ENCODE measurements around the gene COPB1. TPM values are rescaled to one million over a fixed set of nuclear protein-coding genes. Genes with fewer than 3 reads are reported as not detected.

Gene COPB1
- total and polyA plus RNA-seq, 2 of the 8 experiments (the other 6 are each of a cell fraction or from before 2014, with no cell fraction given) = 28.7 to 72.1 TPM

- no peak for TF ChIP-seq ZNF274 (IDR thresholded peaks at IDR 0.05; ENCODE audit: borderline replicate concordance, extremely low read depth, low read length)
- TF ChIP-seq HDAC2 (IDR thresholded peaks at IDR 0.05; ENCODE audit: borderline replicate concordance in 1 of 2, low read depth in 2 of 2, low read length in 2 of 2) = no peak; a peak in 1 of 4 replicates
- TF ChIP-seq ATF2 (IDR thresholded peaks at IDR 0.05; ENCODE audit: low read length) = no peak
- peak; percentile 91 for TF ChIP-seq POLR2AphosphoS5 (IDR thresholded peaks at IDR 0.05; ENCODE audit: low read depth, low read length)
- no peak for TF ChIP-seq BACH1 (IDR thresholded peaks at IDR 0.05; ENCODE audit: low read length)
- no peak; a peak in 1 of 4 replicates for TF ChIP-seq RAD21 (IDR thresholded peaks at IDR 0.05 in 1 of 2, conservative IDR thresholded peaks at IDR 0.05 in 1 of 2; ENCODE audit: low read depth in 2 of 2, low read length in 2 of 2)
- no peak for TF ChIP-seq MAX (IDR thresholded peaks at IDR 0.05)
- TF ChIP-seq SP1 (IDR thresholded peaks at IDR 0.05; ENCODE audit: low read depth, low read length) = peak; percentile 11; the same call in 1 of the 2 replicates
- TF ChIP-seq RNF2 (IDR thresholded peaks at IDR 0.05; ENCODE audit: borderline replicate concordance, low read depth, low read length, missing control alignments, poor library complexity, severe bottlenecking) = no peak
- no peak for TF ChIP-seq SIRT6 (IDR thresholded peaks at IDR 0.05; ENCODE audit: low read length)
- no peak for TF ChIP-seq TEAD4 (IDR thresholded peaks at IDR 0.05; ENCODE audit: low read depth, low read length)
- no peak for TF ChIP-seq JUN (IDR thresholded peaks at IDR 0.05; ENCODE audit: low read depth, low read length)
- TF ChIP-seq RFX5 (IDR thresholded peaks at IDR 0.05; ENCODE audit: borderline replicate concordance, low read depth, low read length) = no peak
- peak; percentile 72 for TF ChIP-seq CREB1 (IDR thresholded peaks at IDR 0.05)
- TF ChIP-seq MAFK (IDR thresholded peaks at IDR 0.05; ENCODE audit: low read depth, low read length) = no peak
- peak; percentile 90 to 97 for TF ChIP-seq POLR2A (IDR thresholded peaks at IDR 0.05; ENCODE audit: control extremely low read depth in 1 of 2, low read depth in 2 of 2, low read length in 2 of 2)
- TF ChIP-seq GABPA (IDR thresholded peaks at IDR 0.05; ENCODE audit: borderline replicate concordance, insufficient read depth, low read length) = no peak
- no peak for TF ChIP-seq SRF (IDR thresholded peaks at IDR 0.05; ENCODE audit: low read depth, low read length)
- TF ChIP-seq TBP (IDR thresholded peaks at IDR 0.05; ENCODE audit: low read depth, low read length) = peak; percentile 90
- no peak for TF ChIP-seq KDM5A (IDR thresholded peaks at IDR 0.05; ENCODE audit: low read length)
- TF ChIP-seq EZH2 (IDR thresholded peaks at IDR 0.05; ENCODE audit: low read depth, low read length, severe bottlenecking) = no peak
- TF ChIP-seq GTF2F1 (IDR thresholded peaks at IDR 0.05; ENCODE audit: borderline replicate concordance, low read depth, low read length) = peak; percentile 32; the same call in 1 of the 2 replicates
- TF ChIP-seq NANOG (IDR thresholded peaks at IDR 0.05; ENCODE audit: insufficient read depth, low read depth, low read length, poor library complexity, severe bottlenecking) = no peak
Observed at GRCh38 chr11:14499560-14500180, at the start of gene COPB1 (continued).

Data from H1 (cell line).